ENCODE measurements around the gene ABLIM3.

DNA sequence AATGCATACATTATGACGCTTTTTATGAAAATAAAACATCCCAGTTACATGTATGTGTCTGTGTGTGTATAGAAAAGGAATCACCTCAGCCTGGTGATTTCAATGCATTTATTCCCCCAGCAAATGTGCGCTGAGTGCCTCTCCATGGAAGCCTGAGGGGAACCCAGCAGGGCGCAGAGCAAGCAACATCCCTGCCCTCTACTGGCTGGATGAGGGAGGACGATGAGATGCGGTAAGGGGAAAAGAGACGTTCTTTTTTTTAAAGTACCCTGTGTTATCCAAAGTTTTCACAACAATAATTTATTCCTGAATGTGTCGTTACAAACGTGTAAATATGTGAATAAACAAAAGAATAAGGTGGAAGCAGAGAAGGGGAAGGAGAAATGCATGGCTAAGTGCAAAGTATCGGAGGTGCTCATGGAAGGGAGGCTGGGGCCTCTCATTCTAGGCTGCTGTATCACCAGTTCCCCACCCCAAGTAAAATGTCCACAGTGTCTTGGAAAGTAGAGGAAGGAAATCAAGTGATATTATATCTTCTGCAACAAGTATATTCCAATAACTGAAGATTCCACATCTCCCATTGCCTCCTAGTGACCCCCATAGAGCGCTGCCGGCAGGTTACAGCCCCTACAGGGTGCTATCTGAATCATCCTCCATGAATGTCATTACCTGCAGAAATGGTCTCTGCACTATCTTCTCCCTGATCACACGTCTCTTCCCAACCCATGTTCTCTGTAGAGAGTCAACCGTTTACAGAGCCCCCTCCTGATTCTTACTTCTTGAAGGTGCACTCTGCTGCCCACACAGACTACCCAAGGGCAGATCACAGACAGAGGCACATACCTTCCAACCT lies 13.0 kb upstream of the ABLIM3 start:
- no peak for TF ChIP-seq POLR2A (IDR thresholded peaks at IDR 0.05; ENCODE audit: control extremely low read depth in 1 of 2, low read depth in 2 of 2, low read length in 2 of 2)
- TF ChIP-seq TAF1 (IDR thresholded peaks at IDR 0.05; ENCODE audit: low read depth, low read length): no peak
